ENCODE measurements around the gene MAP3K4. TPM values are rescaled to one million over a fixed set of nuclear protein-coding genes. Genes with fewer than 3 reads are reported as not detected.

Gene MAP3K4
- polyA plus RNA-seq, 3 donors: 3.2 to 12.3 (median 3.5) TPM

GRCh38 chr6:161011492-161012480 is 20.2 kb downstream of the MAP3K4 start:
- no peak overlapping the region for H3K9ac ChIP-seq (ENCODE audit: insufficient read depth, low read length, poor library complexity, severe bottlenecking)
- H3K27ac ChIP-seq (ENCODE audit: low read depth in 1 of 2, low read length in 2 of 2): no peak overlapping the region
- peaks cover 3 to 5% of the 10 kb centered on the region in 2 donors for H3K4me1 ChIP-seq (ENCODE audit: control insufficient read depth in 1 of 2, insufficient read depth in 2 of 2, low read length in 2 of 2)
- no peak overlapping the region for H2AFZ ChIP-seq (ENCODE audit: insufficient read depth, low read depth, low read length, poor library complexity, severe bottlenecking)
- peak overlapping the region in 2 of 7 donors; percentile 12 to 20 for H3K27ac Mint-ChIP-seq
- no peak for TF ChIP-seq CTCF (IDR thresholded peaks at IDR 0.05)
- H3K4me3 Mint-ChIP-seq: no peak overlapping the region
- H3K79me2 ChIP-seq (ENCODE audit: insufficient read depth, low read length): peaks cover 88% of the 10 kb centered on the region
- no peak for DNase-seq
- peaks cover 50% of the 10 kb centered on the region for H4K20me1 ChIP-seq (ENCODE audit: insufficient read depth, low read length)
- H3K4me2 ChIP-seq (replicated peaks; ENCODE audit: extremely low read depth, low read length, poor library complexity, severe bottlenecking): no peak overlapping the region
- 100% methylated on average over 4 of the region's 8 CpGs for WGBS (ENCODE audit: insufficient coverage)
- no peaks in the 10 kb centered on the region for H3K27me3 Mint-ChIP-seq (ENCODE audit: low read depth in 3 of 3)
- no peak overlapping the region for H3K4me3 ChIP-seq (replicated peaks in 1 of 3; ENCODE audit: low read depth in 2 of 3, low read length in 3 of 3)
- intact Hi-C loops (cut with micrococcal nuclease): no loop called here
- peaks cover 0 to 4% (median 0%) of the 10 kb centered on the region in 7 donors for H3K9me3 Mint-ChIP-seq
- peaks cover 11 to 13% of the 10 kb centered on the region in 2 donors for H3K36me3 Mint-ChIP-seq
- H3K9me3 ChIP-seq (replicated peaks in 1 of 2; ENCODE audit: control insufficient read depth in 1 of 2, insufficient read depth in 1 of 2, low read length in 2 of 2): no peaks in the 10 kb centered on the region
- H3K27me3 ChIP-seq (ENCODE audit: control insufficient read depth in 2 of 2, insufficient read depth in 2 of 2, low read length in 2 of 2): no peaks in the 10 kb centered on the region
- H3K36me3 ChIP-seq (replicated peaks in 1 of 2; ENCODE audit: control insufficient read depth in 1 of 2, insufficient read depth in 2 of 2, low read length in 2 of 2): peaks cover 0 to 6% of the 10 kb centered on the region in 2 donors
- H3K4me1 Mint-ChIP-seq: peaks cover 9% of the 10 kb centered on the region

GRCh38 chr6:161013695-161014094 is 22.1 kb downstream of the MAP3K4 start:
- H3K9me3 Mint-ChIP-seq: peaks cover 0 to 4% (median 0%) of the 10 kb centered on the region in 7 donors
- no peak overlapping the region for H3K4me3 Mint-ChIP-seq
- no peak overlapping the region for H3K9ac ChIP-seq (ENCODE audit: insufficient read depth, low read length, poor library complexity, severe bottlenecking)
- WGBS (ENCODE audit: insufficient coverage): 0% methylated on average over 1 of the region's 4 CpGs
- intact Hi-C loops (cut with micrococcal nuclease): no loop called here
- DNase-seq: peak; percentile 2 to 39 (median 20)
- H3K36me3 Mint-ChIP-seq: peaks cover 7 to 13% of the 10 kb centered on the region in 2 donors
- no peak overlapping the region for H3K4me2 ChIP-seq (replicated peaks; ENCODE audit: extremely low read depth, low read length, poor library complexity, severe bottlenecking)
- H4K20me1 ChIP-seq (ENCODE audit: insufficient read depth, low read length): peaks cover 53% of the 10 kb centered on the region
- no peaks in the 10 kb centered on the region for H3K27me3 Mint-ChIP-seq (ENCODE audit: low read depth in 3 of 3)
- H3K4me1 Mint-ChIP-seq: peaks cover 7% of the 10 kb centered on the region
- H3K27ac Mint-ChIP-seq: peak overlapping the region in 3 of 7 donors; percentile 55 to 65 (median 60)
- no peaks in the 10 kb centered on the region for H3K9me3 ChIP-seq (replicated peaks in 1 of 2; ENCODE audit: control insufficient read depth in 1 of 2, insufficient read depth in 1 of 2, low read length in 2 of 2)
- no peaks in the 10 kb centered on the region for H3K27me3 ChIP-seq (ENCODE audit: control insufficient read depth in 2 of 2, insufficient read depth in 2 of 2, low read length in 2 of 2)
- H3K27ac ChIP-seq (ENCODE audit: low read depth in 1 of 2, low read length in 2 of 2): no peak overlapping the region
- H2AFZ ChIP-seq (ENCODE audit: insufficient read depth, low read depth, low read length, poor library complexity, severe bottlenecking): no peak overlapping the region
- peaks cover 0 to 6% of the 10 kb centered on the region in 2 donors for H3K36me3 ChIP-seq (replicated peaks in 1 of 2; ENCODE audit: control insufficient read depth in 1 of 2, insufficient read depth in 2 of 2, low read length in 2 of 2)
- no peak for TF ChIP-seq CTCF (IDR thresholded peaks at IDR 0.05)
- H3K4me1 ChIP-seq (ENCODE audit: control insufficient read depth in 1 of 2, insufficient read depth in 2 of 2, low read length in 2 of 2): peaks cover 3 to 5% of the 10 kb centered on the region in 2 donors
- peaks cover 87% of the 10 kb centered on the region for H3K79me2 ChIP-seq (ENCODE audit: insufficient read depth, low read length)
- H3K4me3 ChIP-seq (replicated peaks in 1 of 3; ENCODE audit: low read depth in 2 of 3, low read length in 3 of 3): no peak overlapping the region

Measured in CD14-positive monocyte (primary cell).